GM21576 (cell line): ENCODE results near the gene CDCA7.
"Not testable (repeated sequence)": the region's sequence is repeated elsewhere in the genome, so short reads cannot be mapped to it uniquely, and the experiment has no call there.

Source experiments
- ATAC-seq: cut with Tn5 transposase; IDR thresholded peaks from one replicate; pipeline ENCODE4 v1.9.1; 2021; ENCODE audit warnings: mild to moderate bottlenecking, moderate library complexity; ENCODE audit not compliant: unreplicated experiment

Gene CDCA7

GRCh38 chr2:173401716-173402326 lies 47.1 kb downstream of the CDCA7 start:
- no peak for ATAC-seq

- no peak for ATAC-seq
Measured at GRCh38 chr2:173402405-173402974, 47.8 kb downstream of the CDCA7 start.

- ATAC-seq: no peak
Measured at GRCh38 chr2:173404841-173405750, 50.4 kb downstream of the CDCA7 start.

DNA sequence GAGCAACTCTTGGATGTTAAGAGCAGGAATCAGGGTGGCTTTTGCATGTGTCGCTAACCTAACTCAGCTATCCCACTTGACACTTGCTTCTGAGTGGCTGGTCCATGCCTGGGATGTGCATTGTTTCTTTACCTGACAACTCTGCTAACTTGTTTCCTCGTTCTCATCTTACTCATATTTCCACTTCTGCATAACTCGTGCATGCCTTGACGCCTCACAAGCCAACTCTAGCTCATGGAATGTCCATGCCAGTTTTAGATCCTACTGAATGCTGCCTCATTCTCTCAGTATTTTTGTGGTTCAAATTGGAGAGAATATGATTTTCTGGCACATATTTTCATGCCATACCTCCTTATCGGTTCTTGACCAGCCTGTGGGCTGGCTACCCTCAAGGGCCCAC lies 52.5 kb downstream of the CDCA7 start:
- ATAC-seq: no peak

DNA sequence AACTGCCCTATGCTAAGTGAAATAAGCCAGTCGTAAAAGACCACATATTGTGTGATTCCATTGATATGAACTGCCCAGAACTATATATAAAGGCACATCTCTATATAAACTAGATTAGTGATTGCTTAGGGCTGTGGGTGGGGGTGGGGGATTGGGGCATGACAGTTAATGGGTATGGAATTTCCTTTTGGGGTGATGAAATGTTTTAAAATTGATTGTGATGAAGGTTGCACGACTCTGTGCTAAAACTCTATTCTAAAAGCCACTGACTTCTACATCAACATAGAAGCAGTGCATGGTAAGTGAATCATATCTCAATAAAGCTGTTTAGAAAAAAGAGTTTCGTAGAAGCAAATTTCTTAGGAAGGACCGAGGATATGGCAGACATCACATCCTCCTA lies 53.0 kb downstream of the CDCA7 start:
- ATAC-seq: no peak

DNA sequence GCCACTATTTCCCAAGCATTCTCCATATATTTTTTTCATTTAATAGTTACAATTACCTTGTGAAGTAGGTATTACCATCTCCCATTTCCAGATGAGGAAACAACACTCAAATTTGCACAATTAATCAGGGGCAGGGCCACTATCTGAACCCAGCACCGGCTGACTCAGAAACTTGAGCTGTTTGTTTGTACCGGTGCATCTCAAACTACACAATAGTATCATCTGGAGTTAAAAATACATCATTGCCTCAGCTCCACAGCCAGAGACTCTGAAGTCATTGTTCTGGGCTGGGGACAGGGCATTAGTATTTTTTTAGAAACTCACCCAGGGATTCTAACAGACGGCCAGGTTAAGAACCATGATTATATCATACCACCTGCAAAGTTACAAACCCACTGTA lies 55.9 kb downstream of the CDCA7 start:
- no peak for ATAC-seq

GRCh38 chr2:173412628-173413027 lies 58.0 kb downstream of the CDCA7 start:
- ATAC-seq: no peak

DNA sequence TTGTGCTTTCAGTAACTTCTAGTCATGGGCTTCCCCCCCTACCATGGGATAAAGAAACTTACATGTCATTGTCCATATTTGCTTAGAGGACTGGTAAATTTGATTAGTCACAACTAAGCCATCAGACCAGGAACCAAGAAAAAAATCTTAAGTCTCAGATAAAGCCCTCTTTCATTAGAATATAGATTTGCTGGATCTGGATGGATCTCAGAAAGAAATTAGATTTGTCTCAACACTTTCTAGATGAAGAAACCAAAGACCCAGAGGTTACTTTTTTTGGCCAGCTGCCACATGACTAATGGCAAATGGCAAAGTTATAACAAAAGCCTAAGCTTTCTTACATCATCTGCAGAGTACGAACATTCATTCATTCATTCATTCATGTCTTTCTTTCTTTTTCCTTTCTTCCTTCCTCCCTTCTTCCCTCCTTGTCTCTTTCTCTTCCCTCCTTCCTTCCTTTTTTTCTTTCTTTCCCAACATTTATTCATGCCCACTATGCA lies 60.2 kb downstream of the CDCA7 start:
- ATAC-seq: no peak

- no peak for ATAC-seq
Measured at GRCh38 chr2:173415431-173416381, 61.0 kb downstream of the CDCA7 start.

DNA sequence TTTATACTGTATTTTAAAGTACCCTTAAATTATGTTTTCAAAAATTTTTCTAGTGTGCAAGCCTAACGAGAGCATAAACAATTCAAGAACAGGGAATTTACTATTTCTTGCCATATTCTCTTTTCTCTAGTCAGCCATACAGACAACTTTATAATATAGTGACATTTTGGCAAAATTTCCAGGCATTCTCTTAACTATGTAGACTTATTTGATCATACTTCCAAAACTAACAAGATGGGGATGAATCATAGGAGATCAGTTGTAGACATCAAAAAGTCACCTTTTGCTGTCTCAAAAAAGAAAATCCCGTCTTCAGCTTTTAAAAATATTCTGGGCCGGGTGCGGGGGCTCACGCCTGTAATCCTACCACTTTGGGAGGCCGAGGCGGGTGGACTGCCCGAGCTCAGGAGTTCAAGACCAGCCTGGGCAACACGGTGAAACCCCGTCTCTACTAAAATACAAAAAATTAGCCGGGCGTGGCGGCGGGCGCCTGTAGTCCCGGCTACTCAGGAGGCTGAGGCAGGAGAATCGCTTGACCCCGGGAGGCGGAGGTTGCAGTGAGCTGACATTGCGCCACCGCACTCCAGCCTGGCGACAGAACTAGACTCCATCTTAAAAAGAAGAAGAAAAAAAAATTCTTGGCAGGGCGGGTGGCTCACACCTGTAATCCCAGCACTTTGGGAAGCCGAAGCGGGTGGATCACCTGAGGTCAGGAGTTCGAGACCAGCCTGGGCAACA lies 61.9 kb downstream of the CDCA7 start:
- ATAC-seq: not testable (repeated sequence)

DNA sequence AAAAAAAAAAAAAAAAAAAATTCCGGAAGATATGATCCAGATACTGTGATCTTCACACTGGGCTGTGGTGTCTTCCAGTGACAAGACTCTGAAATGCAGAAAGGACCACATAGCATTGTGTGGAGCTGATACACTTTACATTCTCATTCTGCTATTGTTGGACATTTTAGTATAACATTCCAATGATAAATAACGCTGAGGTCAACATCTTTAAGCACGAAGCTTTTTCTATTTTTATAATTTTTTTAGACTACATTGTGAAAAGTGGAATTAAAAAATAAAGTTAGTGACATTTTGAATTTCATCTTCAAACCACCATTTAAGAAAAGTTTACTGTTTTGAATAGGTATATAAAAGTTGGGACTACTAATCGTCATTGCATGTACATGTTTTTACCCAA lies 62.7 kb downstream of the CDCA7 start:
- no peak for ATAC-seq

DNA sequence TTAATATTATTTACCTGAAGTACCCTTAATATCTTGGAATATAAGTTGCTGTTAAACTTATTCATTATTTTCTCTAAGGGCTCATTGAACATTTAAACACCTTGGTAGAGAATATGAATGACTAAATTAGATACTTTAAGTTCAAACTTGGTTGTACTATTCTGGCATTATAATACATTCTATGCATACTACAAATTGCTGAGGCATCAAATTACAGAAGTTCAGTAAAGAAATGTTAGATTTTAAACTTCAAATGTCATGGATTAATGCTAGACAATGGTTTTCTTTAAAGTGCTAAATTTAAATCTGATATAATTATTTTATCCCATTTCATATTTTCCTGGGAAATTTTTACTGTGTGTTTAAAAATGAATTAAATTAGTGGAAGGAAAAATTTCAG lies 63.1 kb downstream of the CDCA7 start:
- no peak for ATAC-seq
